KMS-11 (cell line): ENCODE data around the gene CACNA1D.

Source experiments
- H2AFZ ChIP-seq: fragments of 200-600 bp; sonication (generic); 2 replicates; pipeline ENCODE4 v1.6.1; 2016; ENCODE audit warnings: antibody characterized with exemption, mixed run types, low read depth
- H3K27ac ChIP-seq: fragments of 200-600 bp; sonication (generic); 2 replicates; pipeline ENCODE4 v1.6.1; 2016; ENCODE audit warnings: mild to moderate bottlenecking, mixed run types
- H3K27me3 ChIP-seq: fragments of 200-600 bp; sonication (generic); 2 replicates; pipeline ENCODE4 v1.6.1; 2017; ENCODE audit warnings: mild to moderate bottlenecking, low read depth, mixed run types, moderate library complexity; ENCODE audit not compliant: insufficient read depth
- H3K36me3 ChIP-seq: fragments of 200-600 bp; sonication (generic); 2 replicates; pipeline ENCODE4 v1.6.1; 2017; ENCODE audit warnings: mild to moderate bottlenecking, mixed run types; ENCODE audit not compliant: insufficient read depth
- H3K4me1 ChIP-seq: fragments of 200-600 bp; sonication (generic); 2 replicates; pipeline ENCODE4 v1.6.1; 2016; ENCODE audit warnings: mild to moderate bottlenecking, low read depth, mixed run types; ENCODE audit not compliant: poor library complexity, severe bottlenecking
- H3K4me2 ChIP-seq: fragments of 200-600 bp; sonication (generic); 2 replicates; pipeline ENCODE4 v1.7.0; 2016; ENCODE audit warnings: mild to moderate bottlenecking, mixed run types
- H3K4me3 ChIP-seq: fragments of 200-600 bp; sonication (generic); IDR thresholded peaks from 2 replicates; pipeline ENCODE4 v1.6.1; 2017; ENCODE audit warnings: low read depth, low read length, mixed read lengths; ENCODE audit not compliant: insufficient read depth
- H3K79me2 ChIP-seq: fragments of 200-600 bp; sonication (generic); 2 replicates; pipeline ENCODE4 v1.6.1; 2016; ENCODE audit warnings: low read depth, mixed run types; ENCODE audit not compliant: insufficient read depth
- H3K9ac ChIP-seq: fragments of 200-600 bp; sonication (generic); 2 replicates; pipeline ENCODE4 v1.6.1; 2016; ENCODE audit warnings: mild to moderate bottlenecking, mixed run types
- H4K20me1 ChIP-seq: fragments of 200-600 bp; sonication (generic); 2 replicates; pipeline ENCODE4 v1.6.1; 2016; ENCODE audit warnings: mild to moderate bottlenecking, mixed run types; ENCODE audit not compliant: insufficient read depth
- CTCF ChIP-seq: fragments of 200-600 bp; sonication (generic); conservative IDR thresholded peaks from 2 replicates; pipeline ENCODE4 v1.6.1; 2017; ENCODE audit warnings: low read depth, mild to moderate bottlenecking, antibody characterized with exemption, low read length, moderate library complexity, mixed read lengths

CACNA1D gene

GRCh38 chr3:53843195-53844177, 349.1 kb downstream of the CACNA1D start:
- H3K27me3 ChIP-seq: no peaks in the 10 kb centered on the region
- H3K36me3 ChIP-seq: no peaks in the 10 kb centered on the region
- no peak overlapping the region for H2AFZ ChIP-seq
- TF ChIP-seq CTCF: no peak
- H3K9ac ChIP-seq: no peak overlapping the region
- no peak overlapping the region for H3K27ac ChIP-seq
- no peaks in the 10 kb centered on the region for H3K4me1 ChIP-seq
- H3K4me2 ChIP-seq: no peak overlapping the region
- no peaks in the 10 kb centered on the region for H3K79me2 ChIP-seq
- no peak overlapping the region for H3K4me3 ChIP-seq
- no peaks in the 10 kb centered on the region for H4K20me1 ChIP-seq

GRCh38 chr3:53844262-53845102, 350.1 kb downstream of the CACNA1D start:
- Histone ChIP-seq H3K4me3 (no peak overlapping the region), H3K27me3 (no peaks in the 10 kb centered on the region)

GRCh38 chr3:53845103-53845880, 350.9 kb downstream of the CACNA1D start:
- H2AFZ ChIP-seq: peak overlapping the region; percentile 38
- H4K20me1 ChIP-seq: no peaks in the 10 kb centered on the region
- peak overlapping the region; percentile 32; the same call in 1 of the 2 replicates for H3K9ac ChIP-seq
- 0 out of 2 replicates have a peak, but pooled peaks have one; percentile 15 for TF ChIP-seq CTCF
- peak overlapping the region; percentile 36 for H3K4me2 ChIP-seq
- H3K27me3 ChIP-seq: no peaks in the 10 kb centered on the region
- no peak overlapping the region for H3K27ac ChIP-seq
- no peaks in the 10 kb centered on the region for H3K79me2 ChIP-seq
- H3K4me3 ChIP-seq: no peak overlapping the region
- no peaks in the 10 kb centered on the region for H3K36me3 ChIP-seq
- no peaks in the 10 kb centered on the region for H3K4me1 ChIP-seq

More at GRCh38 chr3:53844262-53845102, 350.1 kb downstream of the CACNA1D start:
- no peaks in the 10 kb centered on the region for H3K36me3 ChIP-seq
- no peak overlapping the region for H2AFZ ChIP-seq
- no peaks in the 10 kb centered on the region for H4K20me1 ChIP-seq
- no peak overlapping the region for H3K27ac ChIP-seq
- no peak overlapping the region for H3K9ac ChIP-seq
- no peak overlapping the region for H3K4me2 ChIP-seq
- H3K4me1 ChIP-seq: no peaks in the 10 kb centered on the region
- no peaks in the 10 kb centered on the region for H3K79me2 ChIP-seq
- no peak for TF ChIP-seq CTCF

- Histone ChIP-seq H3K27ac (no peak overlapping the region), H3K9ac (peak overlapping the region; percentile 32; the same call in 1 of the 2 replicates), H3K27me3 (no peaks in the 10 kb centered on the region), H3K4me2 (peak overlapping the region; percentile 36), H2AFZ (peak overlapping the region; percentile 38; the same call in 1 of the 2 replicates), H3K36me3 (no peaks in the 10 kb centered on the region), H3K79me2 (no peaks in the 10 kb centered on the region), H3K4me1 (no peaks in the 10 kb centered on the region), H4K20me1 (no peaks in the 10 kb centered on the region), H3K4me3 (no peak overlapping the region)
- TF ChIP-seq CTCF: no peak
Observed at GRCh38 chr3:53845881-53846133, 351.4 kb downstream of the CACNA1D start.
